ENCODE data around the gene CAPG. TPM values are rescaled to one million over a fixed set of nuclear protein-coding genes. Genes with fewer than 3 reads are reported as not detected.

CAPG gene
- total and polyA plus RNA-seq, 9 of the 15 experiments (the other 6 are each of a cell fraction or from before 2014, with no cell fraction given): 10.6 to 90.4 (median 56.0) TPM

GRCh38 chr2:85420536-85421259, 10.5 kb upstream of the CAPG start (continued):
- no peak for TF ChIP-seq MXI1 (IDR thresholded peaks at IDR 0.05; ENCODE audit: low read depth, low read length)
- TF ChIP-seq RAD21 (CRISPR knock-in tag; conservative IDR thresholded peaks at IDR 0.05 in 1 of 2, IDR thresholded peaks at IDR 0.05 in 1 of 2): peak; percentile 100
- TF ChIP-seq, protein P1, sequence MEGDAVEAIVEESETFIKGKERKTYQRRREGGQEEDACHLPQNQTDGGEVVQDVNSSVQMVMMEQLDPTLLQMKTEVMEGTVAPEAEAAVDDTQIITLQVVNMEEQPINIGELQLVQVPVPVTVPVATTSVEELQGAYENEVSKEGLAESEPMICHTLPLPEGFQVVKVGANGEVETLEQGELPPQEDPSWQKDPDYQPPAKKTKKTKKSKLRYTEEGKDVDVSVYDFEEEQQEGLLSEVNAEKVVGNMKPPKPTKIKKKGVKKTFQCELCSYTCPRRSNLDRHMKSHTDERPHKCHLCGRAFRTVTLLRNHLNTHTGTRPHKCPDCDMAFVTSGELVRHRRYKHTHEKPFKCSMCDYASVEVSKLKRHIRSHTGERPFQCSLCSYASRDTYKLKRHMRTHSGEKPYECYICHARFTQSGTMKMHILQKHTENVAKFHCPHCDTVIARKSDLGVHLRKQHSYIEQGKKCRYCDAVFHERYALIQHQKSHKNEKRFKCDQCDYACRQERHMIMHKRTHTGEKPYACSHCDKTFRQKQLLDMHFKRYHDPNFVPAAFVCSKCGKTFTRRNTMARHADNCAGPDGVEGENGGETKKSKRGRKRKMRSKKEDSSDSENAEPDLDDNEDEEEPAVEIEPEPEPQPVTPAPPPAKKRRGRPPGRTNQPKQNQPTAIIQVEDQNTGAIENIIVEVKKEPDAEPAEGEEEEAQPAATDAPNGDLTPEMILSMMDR (IDR thresholded peaks at IDR 0.05 in 2 of 3, conservative IDR thresholded peaks at IDR 0.05 in 1 of 3; ENCODE audit: insufficient read depth in 2 of 3, low read depth in 1 of 3, low read length in 3 of 3): peak; percentile 95 to 99 (median 98)
- no peak for TF ChIP-seq SP2 (IDR thresholded peaks at IDR 0.05; ENCODE audit: extremely low read depth, low read depth, low read length, poor library complexity, severe bottlenecking)
- peak; percentile 43; the same call in 1 of the 2 replicates for TF ChIP-seq SOX6 (IDR thresholded peaks at IDR 0.05)
- TF ChIP-seq, protein P2, sequence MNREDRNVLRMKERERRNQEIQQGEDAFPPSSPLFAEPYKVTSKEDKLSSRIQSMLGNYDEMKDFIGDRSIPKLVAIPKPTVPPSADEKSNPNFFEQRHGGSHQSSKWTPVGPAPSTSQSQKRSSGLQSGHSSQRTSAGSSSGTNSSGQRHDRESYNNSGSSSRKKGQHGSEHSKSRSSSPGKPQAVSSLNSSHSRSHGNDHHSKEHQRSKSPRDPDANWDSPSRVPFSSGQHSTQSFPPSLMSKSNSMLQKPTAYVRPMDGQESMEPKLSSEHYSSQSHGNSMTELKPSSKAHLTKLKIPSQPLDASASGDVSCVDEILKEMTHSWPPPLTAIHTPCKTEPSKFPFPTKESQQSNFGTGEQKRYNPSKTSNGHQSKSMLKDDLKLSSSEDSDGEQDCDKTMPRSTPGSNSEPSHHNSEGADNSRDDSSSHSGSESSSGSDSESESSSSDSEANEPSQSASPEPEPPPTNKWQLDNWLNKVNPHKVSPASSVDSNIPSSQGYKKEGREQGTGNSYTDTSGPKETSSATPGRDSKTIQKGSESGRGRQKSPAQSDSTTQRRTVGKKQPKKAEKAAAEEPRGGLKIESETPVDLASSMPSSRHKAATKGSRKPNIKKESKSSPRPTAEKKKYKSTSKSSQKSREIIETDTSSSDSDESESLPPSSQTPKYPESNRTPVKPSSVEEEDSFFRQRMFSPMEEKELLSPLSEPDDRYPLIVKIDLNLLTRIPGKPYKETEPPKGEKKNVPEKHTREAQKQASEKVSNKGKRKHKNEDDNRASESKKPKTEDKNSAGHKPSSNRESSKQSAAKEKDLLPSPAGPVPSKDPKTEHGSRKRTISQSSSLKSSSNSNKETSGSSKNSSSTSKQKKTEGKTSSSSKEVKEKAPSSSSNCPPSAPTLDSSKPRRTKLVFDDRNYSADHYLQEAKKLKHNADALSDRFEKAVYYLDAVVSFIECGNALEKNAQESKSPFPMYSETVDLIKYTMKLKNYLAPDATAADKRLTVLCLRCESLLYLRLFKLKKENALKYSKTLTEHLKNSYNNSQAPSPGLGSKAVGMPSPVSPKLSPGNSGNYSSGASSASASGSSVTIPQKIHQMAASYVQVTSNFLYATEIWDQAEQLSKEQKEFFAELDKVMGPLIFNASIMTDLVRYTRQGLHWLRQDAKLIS (CRISPR knock-in tag; IDR thresholded peaks at IDR 0.05): 0 out of 2 replicates have a peak, but pooled peaks have one; percentile 34
- TF ChIP-seq, protein P3, sequence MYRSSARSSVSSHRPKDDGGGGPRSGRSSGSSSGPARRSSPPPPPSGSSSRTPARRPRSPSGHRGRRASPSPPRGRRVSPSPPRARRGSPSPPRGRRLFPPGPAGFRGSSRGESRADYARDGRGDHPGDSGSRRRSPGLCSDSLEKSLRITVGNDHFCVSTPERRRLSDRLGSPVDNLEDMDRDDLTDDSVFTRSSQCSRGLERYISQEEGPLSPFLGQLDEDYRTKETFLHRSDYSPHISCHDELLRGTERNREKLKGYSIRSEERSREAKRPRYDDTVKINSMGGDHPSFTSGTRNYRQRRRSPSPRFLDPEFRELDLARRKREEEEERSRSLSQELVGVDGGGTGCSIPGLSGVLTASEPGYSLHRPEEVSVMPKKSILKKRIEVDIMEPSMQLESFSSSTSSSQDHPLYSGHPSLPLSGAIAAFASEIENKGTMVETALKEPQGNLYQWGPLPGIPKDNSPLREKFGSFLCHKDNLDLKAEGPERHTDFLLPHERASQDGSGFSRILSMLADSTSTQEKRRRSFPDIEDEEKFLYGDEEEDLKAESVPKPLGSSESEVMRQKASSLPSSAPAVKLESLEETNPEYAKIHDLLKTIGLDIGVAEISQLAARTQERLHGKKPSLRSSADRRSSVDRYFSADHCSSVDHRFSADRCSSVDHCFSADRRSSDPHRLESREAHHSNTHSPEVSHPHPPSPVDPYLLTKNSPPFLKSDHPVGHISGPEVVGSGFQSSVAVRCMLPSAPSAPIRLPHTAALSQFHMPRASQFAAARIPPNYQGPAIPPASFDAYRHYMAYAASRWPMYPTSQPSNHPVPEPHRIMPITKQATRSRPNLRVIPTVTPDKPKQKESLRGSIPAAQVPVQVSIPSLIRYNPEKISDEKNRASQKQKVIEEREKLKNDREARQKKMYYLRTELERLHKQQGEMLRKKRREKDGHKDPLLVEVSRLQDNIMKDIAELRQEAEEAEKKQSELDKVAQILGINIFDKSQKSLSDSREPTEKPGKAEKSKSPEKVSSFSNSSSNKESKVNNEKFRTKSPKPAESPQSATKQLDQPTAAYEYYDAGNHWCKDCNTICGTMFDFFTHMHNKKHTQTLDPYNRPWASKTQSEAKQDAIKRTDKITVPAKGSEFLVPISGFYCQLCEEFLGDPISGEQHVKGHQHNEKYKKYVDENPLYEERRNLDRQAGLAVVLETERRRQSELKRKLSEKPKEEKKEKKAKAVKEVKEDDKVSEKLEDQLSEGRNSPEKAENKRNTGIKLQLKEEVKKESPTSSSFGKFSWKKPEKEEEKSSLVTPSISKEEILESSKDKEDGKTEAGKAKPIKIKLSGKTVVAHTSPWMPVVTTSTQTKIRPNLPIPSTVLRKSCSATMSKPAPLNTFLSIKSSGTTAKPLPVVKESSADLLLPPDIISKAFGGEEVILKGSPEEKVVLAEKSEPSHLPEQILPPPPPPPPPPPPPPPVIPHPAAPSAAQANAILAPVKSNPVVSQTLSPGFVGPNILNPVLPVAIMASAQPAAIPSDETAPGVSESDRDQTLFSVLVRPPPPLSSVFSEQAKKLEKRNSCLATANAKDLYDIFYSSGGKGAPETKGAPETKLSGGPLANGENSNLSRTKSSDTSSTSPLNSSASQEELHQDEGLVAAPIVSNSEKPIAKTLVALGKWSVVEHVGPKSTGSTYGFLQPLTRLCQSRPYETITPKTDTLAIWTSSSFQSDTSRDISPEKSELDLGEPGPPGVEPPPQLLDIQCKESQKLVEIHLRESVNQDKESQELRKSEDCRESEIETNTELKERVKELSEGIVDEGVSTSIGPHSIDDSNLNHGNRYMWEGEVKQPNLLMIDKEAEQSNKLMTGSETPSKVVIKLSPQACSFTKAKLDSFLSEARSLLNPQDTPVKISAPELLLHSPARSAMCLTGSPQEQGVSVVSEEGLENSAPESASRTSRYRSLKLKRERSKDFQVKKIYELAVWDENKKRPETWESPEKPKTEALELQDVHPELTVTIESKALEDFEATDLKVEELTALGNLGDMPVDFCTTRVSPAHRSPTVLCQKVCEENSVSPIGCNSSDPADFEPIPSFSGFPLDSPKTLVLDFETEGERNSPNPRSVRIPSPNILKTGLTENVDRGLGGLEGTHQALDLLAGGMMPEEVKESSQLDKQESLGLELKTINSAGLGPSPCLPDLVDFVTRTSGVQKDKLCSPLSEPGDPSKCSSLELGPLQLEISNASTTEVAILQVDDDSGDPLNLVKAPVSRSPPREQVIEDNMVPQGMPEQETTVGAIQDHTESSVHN (IDR thresholded peaks at IDR 0.05; ENCODE audit: borderline replicate concordance in 1 of 2, low read depth in 1 of 2): no peak
- TF ChIP-seq, protein P4, sequence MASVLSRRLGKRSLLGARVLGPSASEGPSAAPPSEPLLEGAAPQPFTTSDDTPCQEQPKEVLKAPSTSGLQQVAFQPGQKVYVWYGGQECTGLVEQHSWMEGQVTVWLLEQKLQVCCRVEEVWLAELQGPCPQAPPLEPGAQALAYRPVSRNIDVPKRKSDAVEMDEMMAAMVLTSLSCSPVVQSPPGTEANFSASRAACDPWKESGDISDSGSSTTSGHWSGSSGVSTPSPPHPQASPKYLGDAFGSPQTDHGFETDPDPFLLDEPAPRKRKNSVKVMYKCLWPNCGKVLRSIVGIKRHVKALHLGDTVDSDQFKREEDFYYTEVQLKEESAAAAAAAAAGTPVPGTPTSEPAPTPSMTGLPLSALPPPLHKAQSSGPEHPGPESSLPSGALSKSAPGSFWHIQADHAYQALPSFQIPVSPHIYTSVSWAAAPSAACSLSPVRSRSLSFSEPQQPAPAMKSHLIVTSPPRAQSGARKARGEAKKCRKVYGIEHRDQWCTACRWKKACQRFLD (CRISPR knock-in tag; IDR thresholded peaks at IDR 0.05): peak; percentile 69; the same call in 1 of the 2 replicates
